Measurements from ENCODE around the gene MCUR1. TPM values are rescaled to one million over a fixed set of nuclear protein-coding genes. Genes with fewer than 3 reads are reported as not detected.

The MCUR1 gene
- total RNA-seq, 2 donors from 2014 or later: 24.8 to 31.6 TPM

DNA sequence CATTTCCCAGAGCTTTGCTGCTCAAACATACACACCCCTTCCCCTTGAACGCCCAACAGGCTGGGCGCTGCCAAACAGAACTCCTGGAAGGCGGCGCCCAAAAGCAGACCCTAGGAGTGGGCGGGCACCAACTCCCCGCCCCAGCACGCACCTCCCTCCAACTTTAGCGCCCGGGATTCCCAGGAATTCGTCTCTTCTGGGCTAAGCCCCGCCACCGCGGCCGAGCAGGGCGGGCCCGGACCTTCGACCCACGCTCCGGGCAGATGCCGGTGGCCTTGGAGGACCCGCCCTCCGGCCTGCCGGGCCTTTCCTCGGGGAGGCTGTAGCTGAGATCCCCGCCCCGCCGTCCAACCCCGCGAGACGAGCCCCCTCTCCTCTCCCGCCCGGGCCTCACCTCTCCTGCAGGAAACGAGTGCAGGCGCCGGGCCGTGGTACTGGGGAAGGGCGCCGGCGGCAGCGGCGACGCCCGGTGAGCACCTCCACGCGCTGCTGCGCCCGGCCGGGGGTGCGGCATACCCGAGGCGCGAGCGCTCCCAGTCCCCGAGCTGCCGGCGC is 659 bp downstream of the MCUR1 start:
- no peaks in the 10 kb centered on the region for H3K27me3 Mint-ChIP-seq (ENCODE audit: low read depth)
- H3K4me1 Mint-ChIP-seq (ENCODE audit: low read depth): peaks cover 30% of the 10 kb centered on the region
- H3K4me3 Mint-ChIP-seq: peak overlapping the region; percentile 90 to 96
- H3K27ac Mint-ChIP-seq: peak overlapping the region; percentile 56
- DNase-seq (no peak), ATAC-seq (replicated peaks in 1 of 2) (peak; percentile 2 to 12)
- H3K36me3 Mint-ChIP-seq (ENCODE audit: insufficient read depth in 2 of 2): peaks cover 1% of the 10 kb centered on the region in 2 donors
- no peaks in the 10 kb centered on the region for H3K9me3 Mint-ChIP-seq

GRCh38 chr6:13813026-13813425 is 1.3 kb downstream of the MCUR1 start:
- Mint-ChIP-seq H3K4me3 (peak overlapping the region; percentile 90 to 96), H3K36me3 (ENCODE audit: insufficient read depth in 2 of 2) (peaks cover 1% of the 10 kb centered on the region in 2 donors), H3K9me3 (no peaks in the 10 kb centered on the region), H3K27ac (peak overlapping the region; percentile 60), H3K27me3 (ENCODE audit: low read depth) (no peaks in the 10 kb centered on the region), H3K4me1 (ENCODE audit: low read depth) (peaks cover 30% of the 10 kb centered on the region)
- ATAC-seq (replicated peaks in 1 of 2): no peak
- DNase-seq: no peak

- no peak for ATAC-seq (replicated peaks in 1 of 2)
- Mint-ChIP-seq H3K9me3 (no peaks in the 10 kb centered on the region), H3K27ac (peak overlapping the region; percentile 55), H3K27me3 (ENCODE audit: low read depth) (no peaks in the 10 kb centered on the region), H3K4me3 (peak overlapping the region; percentile 5 to 96), H3K4me1 (ENCODE audit: low read depth) (peaks cover 30% of the 10 kb centered on the region), H3K36me3 (ENCODE audit: insufficient read depth in 2 of 2) (peaks cover 1% of the 10 kb centered on the region in 2 donors)
- DNase-seq: no peak
Observed at GRCh38 chr6:13812359-13812642, 2.1 kb downstream of the MCUR1 start.

DNA sequence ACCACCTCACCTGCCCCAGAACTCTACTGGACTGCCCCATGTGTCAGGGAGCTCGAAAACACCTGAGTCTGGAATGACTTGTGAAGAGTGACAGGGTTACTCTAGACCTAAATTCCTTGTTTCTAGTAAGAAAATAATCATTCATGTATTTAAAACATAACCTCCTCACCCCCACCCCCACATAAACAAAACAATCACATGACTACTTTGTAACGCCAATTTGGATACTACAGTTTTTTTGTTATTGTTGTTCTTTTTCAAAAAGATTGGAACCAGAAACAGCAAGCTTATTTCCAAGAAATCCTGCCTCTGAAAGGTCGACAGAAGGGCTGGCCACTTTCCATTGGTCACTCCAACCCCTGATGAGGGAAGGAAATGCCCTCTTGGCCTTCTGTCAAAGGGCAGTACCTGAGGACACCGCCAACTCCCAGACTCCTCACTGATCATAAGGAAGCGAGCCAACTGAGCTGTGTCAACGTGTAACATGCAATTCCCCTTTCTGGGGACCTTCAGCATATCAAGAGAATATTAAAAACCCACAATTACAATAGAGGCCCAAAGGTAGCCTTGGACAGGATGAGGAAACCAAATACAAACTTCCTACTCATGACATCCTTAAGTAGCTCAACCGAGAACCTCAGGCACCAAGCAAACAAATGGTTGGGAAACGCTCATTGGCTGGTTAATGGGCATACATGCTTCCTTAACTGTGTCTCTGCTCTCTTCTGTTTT is 2.6 kb downstream of the MCUR1 start:
- no peak overlapping the region for H3K27ac Mint-ChIP-seq
- peak overlapping the region in 1 of 2 donors; percentile 96 for H3K4me3 Mint-ChIP-seq
- ATAC-seq (replicated peaks in 1 of 2): no peak
- no peaks in the 10 kb centered on the region for H3K9me3 Mint-ChIP-seq
- DNase-seq: no peak
- H3K36me3 Mint-ChIP-seq (ENCODE audit: insufficient read depth in 2 of 2): peaks cover 1% of the 10 kb centered on the region in 2 donors
- peaks cover 30% of the 10 kb centered on the region for H3K4me1 Mint-ChIP-seq (ENCODE audit: low read depth)
- no peaks in the 10 kb centered on the region for H3K27me3 Mint-ChIP-seq (ENCODE audit: low read depth)

DNA sequence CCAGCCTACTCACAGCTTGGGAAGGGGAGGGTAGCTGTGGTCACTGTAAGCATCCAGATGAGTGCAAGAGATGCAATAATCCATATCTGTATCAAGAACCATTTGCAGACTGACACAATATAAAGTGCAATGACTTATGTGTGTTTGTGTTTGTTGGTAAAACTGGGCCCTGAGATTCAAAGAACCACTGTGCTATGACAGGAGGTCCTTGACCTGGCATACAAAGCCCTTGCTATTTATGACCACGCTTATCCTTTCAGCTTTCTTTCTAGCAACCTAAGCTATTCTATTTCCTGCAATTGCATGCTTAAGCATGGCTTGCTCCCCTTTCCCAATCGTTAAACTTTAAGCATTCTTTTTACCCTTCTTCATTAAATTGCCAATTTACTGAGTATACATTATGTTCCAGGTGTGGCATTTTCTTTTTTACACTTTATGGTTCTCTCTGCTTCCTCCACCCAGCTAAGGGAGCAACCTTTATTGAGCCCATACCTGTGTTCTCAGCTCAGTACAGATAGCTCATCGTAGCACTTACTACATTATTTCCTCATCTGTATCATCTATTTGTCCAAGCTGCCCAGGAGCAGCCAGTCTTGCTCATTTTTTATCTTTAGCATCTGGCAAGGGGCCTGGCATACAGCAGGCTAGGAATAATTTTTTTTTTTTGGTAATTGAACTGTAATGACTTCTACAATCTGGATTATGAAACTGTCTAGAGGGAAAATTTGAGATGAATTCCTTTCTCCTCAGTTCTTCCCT is 3.5 kb downstream of the MCUR1 start:
- DNase-seq (no peak), ATAC-seq (replicated peaks in 1 of 2) (no peak)
- no peak overlapping the region for H3K4me3 Mint-ChIP-seq
- peaks cover 1% of the 10 kb centered on the region in 2 donors for H3K36me3 Mint-ChIP-seq (ENCODE audit: insufficient read depth in 2 of 2)
- H3K4me1 Mint-ChIP-seq (ENCODE audit: low read depth): peaks cover 30% of the 10 kb centered on the region
- H3K27me3 Mint-ChIP-seq (ENCODE audit: low read depth): no peaks in the 10 kb centered on the region
- no peaks in the 10 kb centered on the region for H3K9me3 Mint-ChIP-seq
- no peak overlapping the region for H3K27ac Mint-ChIP-seq

DNA sequence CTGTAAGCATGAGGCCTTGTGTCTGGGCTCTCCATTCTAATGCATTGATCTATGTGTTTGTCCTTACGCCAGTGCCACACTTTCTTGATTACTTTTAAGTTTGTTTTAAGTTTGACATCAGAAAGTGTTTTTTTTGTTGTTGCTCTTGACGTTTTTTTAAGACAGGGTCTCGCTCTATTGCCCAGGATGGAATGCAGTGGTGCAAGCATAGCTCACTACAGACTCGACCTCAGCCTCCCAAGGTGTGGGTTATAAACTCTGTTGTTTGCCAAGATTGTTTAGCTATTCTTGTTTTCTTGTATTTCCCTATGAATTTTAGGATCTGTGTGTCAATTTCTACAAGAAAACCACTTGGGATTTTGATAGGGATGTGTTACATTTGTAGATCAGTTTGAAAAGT is 5.6 kb downstream of the MCUR1 start:
- Mint-ChIP-seq H3K27ac (peak overlapping the region; percentile 30), H3K27me3 (ENCODE audit: low read depth) (no peaks in the 10 kb centered on the region), H3K9me3 (no peaks in the 10 kb centered on the region), H3K36me3 (ENCODE audit: insufficient read depth in 2 of 2) (peaks cover 1 to 4% of the 10 kb centered on the region in 2 donors), H3K4me3 (no peak overlapping the region), H3K4me1 (ENCODE audit: low read depth) (peaks cover 24% of the 10 kb centered on the region)
- ATAC-seq (replicated peaks in 1 of 2): no peak
- no peak for DNase-seq

DNA sequence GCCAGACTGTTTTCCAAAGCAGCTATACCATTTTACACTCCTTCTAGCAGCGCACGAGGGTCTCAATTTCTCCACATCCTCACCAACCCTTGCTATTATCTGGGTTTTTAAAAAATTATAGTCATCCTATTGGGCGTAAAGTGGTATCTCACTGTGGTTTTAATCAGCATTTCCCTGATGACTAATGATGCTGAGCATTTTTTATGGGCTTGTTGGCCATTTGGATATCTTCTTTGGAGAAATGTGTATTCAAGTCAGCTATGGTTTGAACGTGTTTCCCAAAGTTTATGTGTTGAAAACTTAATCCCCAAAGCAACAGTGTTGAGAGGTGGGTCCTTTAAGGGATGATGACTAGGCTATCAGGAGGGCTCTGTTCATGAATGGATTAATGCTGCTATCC is 6.7 kb downstream of the MCUR1 start:
- H3K4me3 Mint-ChIP-seq: no peak overlapping the region
- H3K9me3 Mint-ChIP-seq: no peaks in the 10 kb centered on the region
- no peak overlapping the region for H3K27ac Mint-ChIP-seq
- peaks cover 14% of the 10 kb centered on the region for H3K4me1 Mint-ChIP-seq (ENCODE audit: low read depth)
- ATAC-seq (replicated peaks in 1 of 2) (no peak), DNase-seq (no peak)
- H3K27me3 Mint-ChIP-seq (ENCODE audit: low read depth): no peaks in the 10 kb centered on the region
- peaks cover 0 to 4% of the 10 kb centered on the region in 2 donors for H3K36me3 Mint-ChIP-seq (ENCODE audit: insufficient read depth in 2 of 2)

DNA sequence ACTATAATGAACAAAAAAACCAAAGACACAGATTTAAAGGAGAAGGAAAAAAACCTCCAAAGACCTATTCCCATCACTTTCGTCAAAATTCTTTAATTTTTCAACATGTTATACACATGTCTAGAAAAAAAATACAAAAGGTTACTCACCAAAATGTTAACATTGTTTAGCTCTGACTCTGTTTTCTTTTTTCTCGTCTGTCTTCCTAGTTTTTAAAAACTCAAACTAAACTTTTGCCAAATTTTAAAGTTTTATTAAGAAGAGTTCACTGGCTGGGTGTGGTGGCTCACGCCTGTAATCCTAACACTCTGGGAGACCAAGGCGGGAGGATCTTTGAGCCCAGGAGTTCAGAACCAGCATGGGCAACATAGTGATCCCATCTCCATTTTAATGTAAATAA is 10.8 kb downstream of the MCUR1 start:
- no peaks in the 10 kb centered on the region for H3K27me3 Mint-ChIP-seq (ENCODE audit: low read depth)
- H3K36me3 Mint-ChIP-seq (ENCODE audit: insufficient read depth in 2 of 2): peaks cover 1 to 3% of the 10 kb centered on the region in 2 donors
- no peak for ATAC-seq (replicated peaks in 1 of 2)
- H3K4me3 Mint-ChIP-seq: no peak overlapping the region
- no peak for DNase-seq
- no peaks in the 10 kb centered on the region for H3K4me1 Mint-ChIP-seq (ENCODE audit: low read depth)
- H3K27ac Mint-ChIP-seq: no peak overlapping the region
- no peaks in the 10 kb centered on the region for H3K9me3 Mint-ChIP-seq

DNA sequence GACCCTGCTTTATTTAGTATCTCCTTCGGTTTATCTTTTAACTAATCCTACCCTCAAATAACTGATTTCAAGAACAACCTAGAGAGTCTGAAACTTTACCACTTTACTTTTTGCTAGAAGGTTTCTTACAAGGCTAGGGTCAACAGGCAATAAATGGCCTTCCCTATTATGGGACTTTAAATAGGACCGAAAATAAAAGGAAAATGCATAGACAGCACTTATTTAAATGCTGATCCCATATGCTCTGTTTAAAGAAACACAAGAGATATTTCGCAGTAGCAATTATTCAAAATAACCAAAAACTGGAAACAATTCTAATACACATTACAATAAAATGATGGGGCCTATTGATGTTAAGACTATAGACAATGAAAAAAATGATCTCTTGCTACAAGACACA is 13.7 kb downstream of the MCUR1 start:
- H3K4me1 Mint-ChIP-seq (ENCODE audit: low read depth): peaks cover 2% of the 10 kb centered on the region
- H3K4me3 Mint-ChIP-seq: no peak overlapping the region
- ATAC-seq (replicated peaks in 1 of 2) (no peak), DNase-seq (no peak)
- H3K9me3 Mint-ChIP-seq: no peaks in the 10 kb centered on the region
- H3K27ac Mint-ChIP-seq: no peak overlapping the region
- no peaks in the 10 kb centered on the region for H3K27me3 Mint-ChIP-seq (ENCODE audit: low read depth)
- H3K36me3 Mint-ChIP-seq (ENCODE audit: insufficient read depth in 2 of 2): peaks cover 1 to 3% of the 10 kb centered on the region in 2 donors

DNA sequence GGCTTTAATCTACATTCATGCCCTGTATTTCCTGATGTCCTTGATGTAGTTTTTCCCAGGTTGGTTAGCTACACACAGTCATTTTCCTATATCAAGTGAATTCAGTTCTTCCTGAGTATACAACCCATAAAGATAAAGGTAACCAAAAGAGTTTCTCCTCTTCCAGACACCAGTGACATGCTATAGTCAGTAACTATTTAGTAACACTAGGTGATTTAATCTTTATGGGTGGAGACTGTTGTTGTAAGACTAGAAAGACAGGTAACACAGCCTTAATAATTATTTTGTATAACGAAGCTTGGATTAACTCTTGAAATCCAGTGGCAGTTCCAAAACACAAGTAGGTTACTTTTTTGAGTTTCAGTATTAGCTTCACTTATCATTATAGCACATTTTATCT is 17.6 kb downstream of the MCUR1 start:
- H3K36me3 Mint-ChIP-seq (ENCODE audit: insufficient read depth in 2 of 2): peaks cover 2 to 3% of the 10 kb centered on the region in 2 donors
- no peak overlapping the region for H3K4me3 Mint-ChIP-seq
- H3K27ac Mint-ChIP-seq: no peak overlapping the region
- H3K27me3 Mint-ChIP-seq (ENCODE audit: low read depth): no peaks in the 10 kb centered on the region
- ATAC-seq (replicated peaks in 1 of 2) (no peak), DNase-seq (no peak)
- H3K9me3 Mint-ChIP-seq: no peaks in the 10 kb centered on the region
- peaks cover 21% of the 10 kb centered on the region for H3K4me1 Mint-ChIP-seq (ENCODE audit: low read depth)

GRCh38 chr6:13795041-13795750 is 19.2 kb downstream of the MCUR1 start:
- Mint-ChIP-seq H3K27ac (peak overlapping the region; percentile 91), H3K36me3 (ENCODE audit: insufficient read depth in 2 of 2) (peaks cover 2% of the 10 kb centered on the region in 2 donors), H3K27me3 (ENCODE audit: low read depth) (no peaks in the 10 kb centered on the region), H3K4me1 (ENCODE audit: low read depth) (peaks cover 21% of the 10 kb centered on the region), H3K9me3 (no peaks in the 10 kb centered on the region), H3K4me3 (peak overlapping the region; percentile 45 to 71)
- peak; percentile 86 to 88 for DNase-seq
- ATAC-seq (replicated peaks in 1 of 2): peak; percentile 91 to 94

- H3K27ac Mint-ChIP-seq: peak overlapping the region; percentile 9
- H3K9me3 Mint-ChIP-seq: no peaks in the 10 kb centered on the region
- H3K4me3 Mint-ChIP-seq: peak overlapping the region in 1 of 2 donors; percentile 71
- H3K4me1 Mint-ChIP-seq (ENCODE audit: low read depth): peaks cover 30% of the 10 kb centered on the region
- H3K27me3 Mint-ChIP-seq (ENCODE audit: low read depth): no peaks in the 10 kb centered on the region
- DNase-seq (peak in 1 of 2 donors; percentile 31), ATAC-seq (replicated peaks in 1 of 2) (peak; percentile 47 to 79)
- H3K36me3 Mint-ChIP-seq (ENCODE audit: insufficient read depth in 2 of 2): peaks cover 4 to 9% of the 10 kb centered on the region in 2 donors
Observed at GRCh38 chr6:13794184-13794583, 20.2 kb downstream of the MCUR1 start.

GRCh38 chr6:13789746-13790145 is 24.6 kb downstream of the MCUR1 start:
- ATAC-seq (replicated peaks in 1 of 2): no peak
- no peak overlapping the region for H3K27ac Mint-ChIP-seq
- peaks cover 6 to 12% of the 10 kb centered on the region in 2 donors for H3K36me3 Mint-ChIP-seq (ENCODE audit: insufficient read depth in 2 of 2)
- no peak for DNase-seq
- no peak overlapping the region for H3K4me3 Mint-ChIP-seq
- H3K9me3 Mint-ChIP-seq: no peaks in the 10 kb centered on the region
- peaks cover 51% of the 10 kb centered on the region for H3K4me1 Mint-ChIP-seq (ENCODE audit: low read depth)
- H3K27me3 Mint-ChIP-seq (ENCODE audit: low read depth): no peaks in the 10 kb centered on the region

All from activated T-cell treated with anti-CD3 and anti-CD28 coated beads, Interleukin-2, amount 50 U/mL, for 72 hours (primary cell).